ENCODE results near the gene HOXA2.

Gene HOXA2

DNA sequence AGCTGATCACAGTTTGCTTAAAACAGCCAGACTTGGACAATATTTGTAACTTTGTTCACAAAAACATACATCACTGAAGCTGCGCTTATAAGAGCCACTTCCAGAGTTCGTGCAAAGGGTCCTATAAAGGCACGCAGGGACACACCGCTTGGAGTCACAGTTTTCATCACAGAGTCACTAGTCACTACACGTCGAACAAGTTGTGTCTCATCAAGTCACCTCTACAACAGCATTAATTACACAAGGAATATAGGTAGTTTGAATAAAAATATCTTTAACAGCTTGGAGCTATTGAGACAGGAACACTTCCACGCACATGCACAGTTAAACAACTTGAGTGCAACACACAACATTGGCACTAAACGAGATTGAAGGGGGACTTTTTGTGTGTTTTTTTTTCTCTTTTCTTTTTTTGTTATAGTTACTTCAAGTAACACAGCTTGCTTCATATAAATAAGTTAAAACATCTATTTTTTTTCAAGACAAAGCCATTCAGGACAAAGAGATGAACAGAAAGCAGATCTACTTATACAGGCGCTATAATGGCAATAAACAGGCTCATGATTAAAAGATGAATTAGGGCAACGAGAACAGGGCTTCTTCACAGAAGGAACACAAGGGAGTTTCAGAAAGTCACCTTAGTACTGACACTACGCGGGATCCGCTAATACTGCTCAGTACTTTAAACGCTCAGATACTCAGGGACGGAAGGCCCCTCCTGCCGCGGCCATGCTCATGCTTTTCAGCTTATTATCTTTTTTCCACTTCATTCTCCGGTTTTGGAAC lies 38.8 kb upstream of the HOXA2 start:
- no peak for DNase-seq

DNA sequence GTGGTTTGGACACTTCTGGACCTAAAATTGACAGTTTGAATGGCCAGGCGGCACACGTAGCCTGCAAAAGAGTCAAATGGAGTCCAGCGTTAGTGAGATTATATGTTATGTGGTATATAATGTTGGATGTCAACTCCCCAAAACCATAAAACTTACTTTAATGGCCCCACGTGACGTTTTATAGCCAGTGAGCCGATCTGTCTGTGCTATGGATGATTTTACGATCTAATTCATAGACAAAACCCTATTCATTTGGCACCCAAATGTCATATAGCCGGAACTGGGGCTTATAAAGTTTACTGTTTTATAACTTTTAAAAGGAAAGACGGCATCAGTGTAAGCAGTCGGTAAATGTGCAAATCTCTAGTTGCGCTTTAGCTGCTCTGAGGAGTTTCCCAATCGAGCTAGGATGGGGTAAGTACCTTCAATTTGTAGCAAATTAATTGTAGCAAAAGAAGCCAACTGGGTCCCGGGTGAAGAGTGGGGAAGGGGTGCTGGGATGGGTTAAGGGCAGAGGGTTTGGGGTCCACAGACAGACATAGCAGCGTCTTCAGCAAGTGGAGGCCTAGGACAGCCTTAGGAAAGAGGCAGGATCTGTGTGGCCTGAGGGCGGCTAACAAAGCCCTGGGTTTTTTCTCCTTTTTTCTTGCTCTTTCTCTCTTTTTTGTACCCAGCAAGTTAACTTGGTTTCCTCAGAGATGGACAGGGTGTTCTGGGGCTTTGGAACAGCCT lies 37.8 kb upstream of the HOXA2 start:
- DNase-seq: no peak

GRCh38 chr7:27139334-27140125 lies 37.0 kb upstream of the HOXA2 start:
- no peak for DNase-seq

- no peak for DNase-seq
Measured at GRCh38 chr7:27138985-27139333, 36.5 kb upstream of the HOXA2 start.

GRCh38 chr7:27138472-27138871 lies 36.0 kb upstream of the HOXA2 start:
- no peak for DNase-seq

DNA sequence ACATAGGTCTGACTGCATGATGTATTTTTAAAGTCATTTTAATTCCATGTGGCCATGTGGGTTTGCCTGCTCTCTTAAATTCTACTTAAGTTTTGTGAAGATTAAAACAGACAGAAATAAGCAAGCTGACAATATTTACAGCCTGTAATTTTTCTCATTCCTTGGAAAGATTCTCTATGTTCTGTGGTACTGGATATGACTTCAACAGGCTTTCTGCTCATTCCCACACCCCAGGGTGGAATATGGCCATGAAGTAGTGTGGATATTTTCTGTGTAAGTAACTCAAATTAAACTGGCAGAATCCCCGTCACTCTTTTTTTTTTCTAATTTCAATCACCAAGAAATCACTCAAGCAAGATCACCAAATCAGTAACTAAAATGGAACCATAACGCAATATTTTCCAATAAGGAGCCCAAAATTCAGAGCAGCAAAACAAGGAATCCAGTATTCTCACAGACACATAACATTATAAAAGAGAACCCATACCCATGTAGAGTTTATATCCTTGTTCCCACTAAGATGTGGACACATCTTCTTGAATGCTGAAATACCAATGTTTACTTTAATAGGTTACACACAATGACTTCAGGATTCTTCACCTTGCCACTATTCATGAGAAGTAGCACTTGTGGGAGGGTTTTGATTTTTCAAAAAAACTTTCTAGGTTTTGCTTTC lies 35.3 kb upstream of the HOXA2 start:
- no peak for DNase-seq

DNA sequence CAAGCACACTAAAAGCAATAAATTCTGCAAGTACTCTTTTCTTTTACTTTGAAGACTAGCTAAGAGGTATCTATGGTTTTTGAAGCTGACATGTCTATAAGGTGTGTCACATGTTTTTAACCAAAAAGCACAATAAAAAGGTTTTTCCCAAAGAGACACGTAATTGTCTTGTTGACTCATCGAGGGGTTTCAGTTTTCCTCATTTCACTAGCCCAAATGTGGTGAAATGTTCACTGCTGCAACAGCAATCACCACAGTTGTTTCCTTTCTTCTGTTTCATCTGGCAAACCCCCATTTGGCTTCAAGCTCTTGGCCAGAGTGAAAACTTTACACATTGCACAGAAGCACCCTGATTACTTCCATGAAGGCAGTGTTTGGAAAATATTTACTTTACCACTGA lies 31.9 kb upstream of the HOXA2 start:
- DNase-seq: no peak

DNA sequence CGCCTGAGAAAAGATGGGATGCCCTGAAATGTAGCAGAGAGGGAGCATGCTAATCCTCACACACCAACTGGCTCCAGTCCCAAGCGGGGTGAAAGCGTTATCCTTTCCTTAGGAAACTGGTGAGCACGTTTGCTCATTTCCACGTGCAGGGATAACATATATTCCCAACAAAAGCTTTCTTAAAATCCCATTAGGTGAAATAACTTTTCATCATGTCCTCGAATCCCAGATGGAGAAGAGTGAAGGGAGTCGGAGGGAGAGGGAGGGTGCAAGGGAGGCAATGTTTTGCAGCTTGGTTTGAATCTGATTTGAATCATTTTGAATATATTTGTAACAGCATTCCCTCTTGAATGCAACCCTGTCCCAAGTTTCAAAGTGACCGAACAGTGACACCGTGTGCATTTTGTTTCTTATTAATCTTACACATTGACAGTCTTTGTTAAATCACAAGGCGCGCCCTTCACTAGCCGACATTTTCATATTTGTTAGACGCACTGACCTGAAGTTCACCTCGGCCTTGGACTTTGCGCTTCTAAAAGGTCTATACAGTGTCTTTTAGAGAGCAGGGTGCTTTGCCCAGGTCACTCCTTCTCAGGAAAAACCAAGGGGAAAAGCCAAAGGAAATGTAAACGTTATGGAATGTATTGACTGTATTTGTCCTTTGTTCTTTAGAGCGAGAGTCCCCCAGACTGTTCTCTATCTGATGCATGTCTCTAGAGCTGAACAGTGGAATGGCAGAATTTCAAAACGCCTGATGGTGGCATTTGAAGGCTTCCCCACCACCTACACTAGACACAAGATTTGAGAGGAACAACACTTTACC lies 31.1 kb upstream of the HOXA2 start:
- DNase-seq: no peak

GRCh38 chr7:27132978-27133377 lies 30.5 kb upstream of the HOXA2 start:
- no peak for DNase-seq

DNA sequence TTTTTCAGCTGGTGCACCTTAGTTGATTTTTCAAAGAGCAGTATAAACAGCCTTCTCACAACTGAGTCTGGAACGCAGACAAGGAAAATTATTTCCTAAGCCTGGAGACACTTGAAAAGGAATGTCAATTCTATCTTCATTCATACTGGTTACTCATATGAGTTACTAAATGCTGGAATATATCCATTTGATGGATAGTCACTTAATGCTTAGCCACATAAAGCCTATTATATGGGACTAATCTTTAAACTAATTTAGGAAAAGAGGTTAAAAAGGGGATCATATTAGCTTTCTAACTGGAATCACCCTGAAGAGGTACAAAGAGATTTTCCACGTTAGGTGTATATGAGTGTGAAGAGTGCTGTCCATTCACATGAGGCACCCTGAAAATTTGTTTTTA lies 29.7 kb upstream of the HOXA2 start:
- DNase-seq: no peak

- DNase-seq: no peak
Measured at GRCh38 chr7:27131390-27131819, 28.9 kb upstream of the HOXA2 start.

- no peak for DNase-seq
Measured at GRCh38 chr7:27130540-27131389, 28.3 kb upstream of the HOXA2 start, which contains the start of gene HOXA4. Gene HOXA4 (minus strand): TSS chr7:27130757. CDS start chr7:27130733, 24 bp downstream.

DNA sequence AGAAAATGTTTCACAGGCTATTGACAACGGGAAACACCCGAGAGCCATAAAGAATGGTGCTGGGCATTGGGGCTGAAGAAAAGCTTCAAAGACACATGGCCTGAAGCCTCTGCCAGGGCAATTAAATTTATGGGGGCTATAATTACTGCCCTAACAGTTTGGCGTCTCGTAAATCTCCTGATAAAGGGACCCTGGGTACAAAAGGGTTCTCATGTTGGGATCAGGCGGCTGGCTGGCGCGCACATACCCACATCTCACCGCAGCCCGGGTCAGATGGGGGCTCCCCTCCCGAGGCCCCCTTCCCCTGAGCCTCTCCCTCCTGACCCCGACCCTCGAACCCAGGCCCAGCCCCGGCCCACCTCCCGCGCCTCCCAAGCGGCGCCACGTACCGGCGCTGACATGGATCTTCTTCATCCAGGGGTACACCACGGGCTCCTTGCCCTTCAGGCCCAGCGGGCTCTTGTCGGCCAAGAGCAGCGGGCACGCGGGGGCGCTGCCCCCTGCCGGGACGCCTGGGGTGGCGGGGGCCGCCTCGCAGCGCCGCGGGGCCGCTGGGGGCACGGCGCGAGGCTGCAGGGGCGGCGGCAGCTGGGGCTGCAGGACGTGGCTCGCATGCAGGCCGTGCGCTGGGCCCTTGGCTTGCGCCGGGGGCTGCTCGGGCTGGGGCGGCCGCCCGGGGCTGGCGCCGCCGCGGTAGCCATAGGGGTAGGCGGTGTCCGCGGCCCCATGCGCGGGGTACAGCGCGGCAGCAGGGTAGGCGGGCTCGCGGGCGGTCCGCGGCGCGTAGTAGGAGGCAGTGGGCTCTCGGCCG lies 27.5 kb upstream of the HOXA2 start:
- DNase-seq: no peak

GRCh38 chr7:27128776-27129728 lies 26.6 kb upstream of the HOXA2 start:
- no peak for DNase-seq

DNA sequence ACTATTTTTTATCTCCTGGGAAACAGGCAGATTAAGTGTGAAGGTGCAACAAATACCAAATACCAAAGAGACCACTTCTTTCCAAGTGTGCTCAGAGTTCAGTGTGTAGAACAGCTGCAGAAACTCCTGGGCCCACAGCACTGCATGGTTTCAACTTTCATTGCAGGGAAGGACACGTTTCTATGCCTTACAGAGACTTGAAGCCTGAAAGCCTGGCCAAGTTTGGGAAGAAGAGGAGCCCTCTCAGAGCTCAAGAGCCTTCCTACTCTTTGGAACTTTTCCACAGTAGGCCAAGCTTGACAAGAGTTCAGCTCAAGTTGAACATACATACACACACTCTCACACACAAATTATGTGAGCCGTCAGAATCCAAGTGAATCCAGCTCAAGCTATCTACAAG lies 25.6 kb upstream of the HOXA2 start:
- no peak for DNase-seq

DNA sequence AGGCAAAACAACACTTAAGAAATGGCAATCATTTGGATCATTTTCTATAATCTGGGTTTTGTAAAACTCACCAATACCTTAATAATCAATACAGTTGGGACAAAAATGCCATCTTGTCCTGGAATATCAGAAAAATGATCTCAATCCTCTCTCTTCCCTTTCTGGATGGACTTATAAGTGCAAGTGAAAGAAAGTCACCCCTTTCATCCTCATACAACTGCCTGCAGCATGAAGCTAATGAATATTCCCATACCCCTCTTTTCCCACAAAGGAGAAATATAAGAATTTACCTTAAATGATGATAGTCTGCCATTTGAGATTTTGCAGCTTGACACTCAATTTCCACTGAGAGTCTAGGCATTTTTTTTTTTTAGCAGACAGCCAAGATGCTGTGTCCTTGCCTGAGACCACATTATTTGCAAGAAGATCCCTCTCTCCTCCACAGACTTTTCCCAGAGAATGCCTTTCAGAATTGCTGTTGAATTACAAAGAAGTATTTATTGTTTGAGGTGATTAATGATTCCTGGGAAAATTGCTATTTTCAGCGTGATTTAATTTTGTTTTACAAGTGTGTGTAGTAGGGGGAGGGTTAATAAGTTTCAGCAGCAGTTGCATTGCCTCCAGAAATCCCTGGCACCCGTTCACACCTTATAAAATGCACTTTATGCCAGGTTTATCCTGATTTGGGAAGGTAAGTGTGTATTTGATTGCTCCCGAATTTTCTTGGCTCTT lies 24.3 kb upstream of the HOXA2 start:
- DNase-seq: no peak

DNA sequence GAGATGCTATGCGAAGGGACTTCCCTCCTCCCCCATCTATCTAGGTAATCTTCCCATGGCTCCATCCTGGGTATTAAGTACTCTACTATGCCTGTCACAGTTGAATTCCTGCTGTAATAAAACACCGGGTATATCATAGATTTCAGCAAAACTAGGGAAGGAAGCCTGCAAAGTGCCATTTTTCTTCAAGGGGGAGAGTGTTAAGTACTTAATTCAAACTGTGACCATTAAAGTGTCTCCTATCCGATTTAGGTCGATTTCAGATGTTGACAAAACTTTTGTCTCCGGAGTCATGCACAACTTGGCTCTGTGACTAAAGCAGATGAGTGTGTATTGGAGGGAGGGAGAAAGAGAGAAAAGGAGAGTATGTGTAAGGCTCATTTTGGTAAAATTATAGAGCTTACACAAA lies 23.5 kb upstream of the HOXA2 start:
- no peak for DNase-seq
